Embryonic facial prominence (tissue), 1 donor: Measurements from ENCODE around the gene TMX4.
"Not testable (repeated sequence)": the region's sequence is repeated elsewhere in the genome, so short reads cannot be mapped to it uniquely, and the experiment has no call there.

Experiments used
- DNase-seq: peaks from one replicate; pipeline ENCODE4 v3.0.0-alpha.2; 2016; ENCODE audit errors: extremely low spot score

TMX4 gene, protein sequence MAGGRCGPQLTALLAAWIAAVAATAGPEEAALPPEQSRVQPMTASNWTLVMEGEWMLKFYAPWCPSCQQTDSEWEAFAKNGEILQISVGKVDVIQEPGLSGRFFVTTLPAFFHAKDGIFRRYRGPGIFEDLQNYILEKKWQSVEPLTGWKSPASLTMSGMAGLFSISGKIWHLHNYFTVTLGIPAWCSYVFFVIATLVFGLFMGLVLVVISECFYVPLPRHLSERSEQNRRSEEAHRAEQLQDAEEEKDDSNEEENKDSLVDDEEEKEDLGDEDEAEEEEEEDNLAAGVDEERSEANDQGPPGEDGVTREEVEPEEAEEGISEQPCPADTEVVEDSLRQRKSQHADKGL

DNA sequence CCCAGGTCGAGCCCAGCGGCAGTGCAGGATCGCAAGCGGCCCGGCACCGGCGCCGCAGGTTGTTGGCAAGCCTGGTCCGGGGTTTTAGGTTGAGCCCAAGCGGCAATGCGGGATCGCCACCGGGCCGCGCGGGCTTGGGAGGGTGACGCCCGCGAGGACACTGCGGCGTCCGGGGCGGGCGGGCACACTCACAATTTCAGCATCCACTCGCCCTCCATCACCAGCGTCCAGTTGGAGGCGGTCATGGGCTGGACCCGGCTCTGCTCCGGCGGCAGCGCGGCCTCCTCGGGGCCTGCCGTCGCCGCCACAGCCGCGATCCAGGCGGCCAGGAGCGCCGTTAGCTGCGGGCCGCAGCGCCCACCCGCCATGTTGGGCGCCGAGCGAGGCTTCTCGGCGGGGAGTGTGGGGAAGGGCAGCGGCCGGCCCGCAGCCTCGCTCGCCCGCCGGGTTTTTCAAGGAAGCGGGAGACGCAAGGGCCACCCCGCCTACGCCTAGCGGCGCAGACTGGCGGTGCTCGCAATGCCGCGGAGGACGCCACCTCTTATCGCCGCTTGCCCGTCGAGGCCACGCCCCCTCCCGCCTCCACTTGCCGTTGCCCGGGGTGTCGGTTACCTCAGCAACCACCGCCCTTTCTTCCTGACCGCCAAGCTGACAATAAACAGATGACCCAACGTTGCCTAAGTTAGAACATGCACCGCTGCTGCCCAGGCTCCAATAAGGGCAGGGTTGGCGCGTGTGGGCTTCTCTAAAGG is at the start of gene TMX4:
TMX4 (minus strand) TSS at position 516 of the 752 bp plus-strand sequence; CDS start at position 368, 148 bp downstream.
- peak; percentile 57 for DNase-seq

DNA sequence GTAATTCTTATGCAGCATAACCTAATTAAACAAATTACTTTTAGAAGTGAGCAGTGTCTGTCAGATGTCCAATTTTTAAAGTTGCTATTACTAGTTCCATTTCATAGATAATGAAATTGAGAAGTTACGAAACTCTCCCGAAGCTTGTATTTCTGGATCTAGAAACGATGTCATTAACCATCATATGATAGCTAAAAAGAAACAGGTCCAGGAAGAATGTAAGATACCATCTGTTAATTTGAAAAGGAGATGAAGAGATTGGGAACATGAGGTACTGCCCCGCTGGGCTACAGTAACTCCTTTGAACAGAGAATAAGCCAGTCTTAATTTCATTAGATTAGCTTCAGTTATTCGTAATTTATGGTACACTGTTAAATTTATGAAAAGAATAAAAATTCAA is 47.5 kb upstream of the TMX4 start:
- no peak for DNase-seq

- no peak for DNase-seq
Observed at GRCh38 chr20:8066662-8067061, 47.1 kb upstream of the TMX4 start.

- DNase-seq: no peak
Observed at GRCh38 chr20:8065691-8066090, 46.1 kb upstream of the TMX4 start.

- no peak for DNase-seq
Observed at GRCh38 chr20:8062756-8063155, 43.2 kb upstream of the TMX4 start.

DNA sequence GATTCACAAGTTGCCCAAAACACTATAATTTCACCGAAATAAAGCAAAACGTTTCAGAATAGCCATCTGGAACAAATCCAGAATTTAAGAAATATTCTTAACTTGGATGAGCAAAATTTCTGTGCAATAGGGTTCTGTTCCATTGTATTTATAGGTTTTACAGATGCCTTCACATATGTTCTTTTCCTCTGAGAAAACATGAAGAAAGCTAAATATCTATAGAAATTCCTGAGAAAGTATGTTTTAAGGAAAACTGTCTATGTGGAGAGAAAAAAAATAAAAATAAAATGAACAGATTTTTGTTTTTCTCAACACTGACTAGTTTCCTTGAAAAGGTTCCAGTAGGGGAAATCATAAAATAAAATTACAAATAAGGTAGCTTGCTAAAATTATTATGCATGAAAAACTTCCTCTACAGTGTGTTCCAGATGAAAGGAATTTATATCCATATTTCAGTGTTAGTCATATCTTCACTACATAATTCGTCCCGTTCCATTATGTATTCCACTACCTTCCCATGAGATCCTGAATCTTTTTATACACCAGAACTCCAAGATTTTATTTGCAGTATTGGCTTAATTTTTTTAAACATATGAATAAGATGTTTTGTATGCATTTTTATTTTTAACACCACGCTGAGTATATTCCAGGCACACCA is 42.4 kb upstream of the TMX4 start:
- DNase-seq: no peak

DNA sequence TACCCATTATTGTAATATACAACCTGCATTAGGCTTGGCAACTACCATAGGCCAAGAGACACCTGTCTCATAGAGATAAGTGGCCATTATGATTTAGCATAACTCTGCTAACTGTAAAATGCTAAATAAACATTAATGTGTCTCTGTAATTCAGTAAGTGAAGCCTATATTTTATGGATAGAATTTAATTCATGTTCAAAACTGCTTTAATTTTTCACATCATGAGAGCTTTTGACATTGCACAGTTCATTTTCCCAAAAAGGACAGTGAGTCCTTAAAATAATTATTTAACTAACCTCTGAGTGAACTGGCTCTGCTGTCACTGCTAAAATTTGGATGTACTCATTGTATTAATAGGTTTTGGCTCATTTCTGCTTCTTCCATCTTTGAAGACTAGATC is 41.4 kb upstream of the TMX4 start:
- no peak for DNase-seq

GRCh38 chr20:8057871-8058270 is 38.3 kb upstream of the TMX4 start:
- DNase-seq: no peak

DNA sequence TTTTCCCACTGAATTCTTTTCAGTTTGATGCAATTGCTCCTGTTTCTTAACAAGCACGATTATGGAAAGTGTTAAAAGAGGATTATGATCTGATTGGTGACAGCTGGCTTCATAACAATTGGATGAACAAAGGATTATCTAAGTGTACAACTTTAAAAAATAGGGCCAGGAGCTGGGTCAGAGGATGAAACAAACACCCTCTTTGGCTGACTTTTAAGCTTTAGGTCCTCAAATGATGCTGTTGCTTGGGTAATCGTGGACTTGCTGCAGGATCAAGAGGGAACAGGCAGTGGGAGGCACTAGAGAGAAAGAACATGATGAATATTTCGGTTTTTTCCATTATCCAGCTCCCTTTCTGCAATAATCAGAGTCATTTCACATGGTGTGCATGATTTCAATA is 35.5 kb upstream of the TMX4 start:
- no peak for DNase-seq

DNA sequence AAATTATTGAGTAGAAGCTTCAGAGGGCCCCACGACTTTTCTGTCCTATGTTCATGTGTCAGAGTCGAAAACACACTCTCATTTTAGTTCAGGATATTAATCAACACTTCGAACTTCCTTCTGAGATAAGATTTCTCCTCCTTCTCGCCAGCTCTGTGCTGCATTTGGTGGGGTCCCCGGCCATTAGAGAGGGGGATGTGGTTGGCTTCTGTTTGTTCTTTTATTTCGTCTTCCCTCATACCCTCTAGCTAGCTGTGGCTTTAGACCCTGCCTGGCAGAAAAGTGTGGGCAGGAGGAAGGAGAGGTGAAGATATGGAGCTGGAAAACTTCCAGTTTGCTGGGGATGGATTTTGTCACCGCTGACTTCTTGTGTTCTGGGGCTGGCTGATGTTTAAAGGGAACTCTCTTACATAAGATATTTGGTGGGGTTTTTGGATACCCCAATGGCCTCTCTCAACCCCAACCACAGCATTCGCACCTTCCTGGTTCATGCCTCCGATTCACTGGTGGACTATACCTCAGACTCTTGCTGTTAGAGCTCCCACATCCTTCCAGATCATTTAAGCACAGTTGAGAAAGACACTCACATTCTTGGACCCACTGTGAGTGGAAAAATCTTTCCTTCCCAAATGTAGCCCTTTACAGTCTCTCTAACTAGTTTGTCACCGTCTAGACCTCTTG is 30.7 kb upstream of the TMX4 start:
- no peak for DNase-seq

DNA sequence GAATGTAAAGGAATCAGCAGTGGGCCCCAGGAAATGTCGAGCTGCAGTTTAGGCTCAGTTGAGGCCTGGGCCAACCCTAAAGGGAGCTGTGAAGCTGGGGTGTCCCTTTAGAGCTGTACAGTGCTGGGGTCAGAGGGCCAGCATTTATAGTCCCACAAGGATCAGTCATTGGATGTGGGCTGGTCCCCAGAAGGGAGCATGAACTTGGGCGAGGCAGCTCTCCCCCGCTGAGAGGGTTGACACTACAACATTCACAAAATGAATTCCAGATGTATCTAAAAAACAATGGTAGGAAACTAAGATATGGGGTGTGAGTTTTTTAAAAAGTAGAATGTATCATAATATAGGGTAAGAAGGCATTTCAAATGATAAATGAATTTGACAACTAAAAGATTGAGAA is 29.7 kb upstream of the TMX4 start:
- no peak for DNase-seq

DNA sequence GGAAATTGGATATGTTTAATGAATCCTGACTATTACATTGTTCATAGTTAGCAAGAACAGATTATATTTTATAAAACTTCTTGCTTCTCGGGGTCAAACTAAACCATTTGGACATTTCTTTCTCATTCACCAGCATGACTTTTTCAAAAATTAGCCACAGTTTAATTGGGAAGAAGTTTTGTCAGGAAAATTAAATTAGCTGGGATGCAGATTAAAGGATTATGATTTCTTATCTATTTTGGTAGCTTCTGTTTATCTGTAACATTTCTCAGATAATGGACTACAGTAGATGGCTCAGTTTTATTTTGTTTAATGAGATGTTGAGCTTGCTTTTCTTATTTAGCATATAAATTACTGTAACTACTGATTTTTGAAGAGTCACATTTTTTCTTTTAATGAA is 26.4 kb upstream of the TMX4 start:
- DNase-seq: no peak

- DNase-seq: peak; percentile 58
Observed at GRCh38 chr20:8043687-8044282, 24.2 kb upstream of the TMX4 start.

GRCh38 chr20:8039042-8039441 is 19.5 kb upstream of the TMX4 start:
- no peak for DNase-seq

GRCh38 chr20:8036771-8037170 is 17.2 kb upstream of the TMX4 start:
- no peak for DNase-seq

DNA sequence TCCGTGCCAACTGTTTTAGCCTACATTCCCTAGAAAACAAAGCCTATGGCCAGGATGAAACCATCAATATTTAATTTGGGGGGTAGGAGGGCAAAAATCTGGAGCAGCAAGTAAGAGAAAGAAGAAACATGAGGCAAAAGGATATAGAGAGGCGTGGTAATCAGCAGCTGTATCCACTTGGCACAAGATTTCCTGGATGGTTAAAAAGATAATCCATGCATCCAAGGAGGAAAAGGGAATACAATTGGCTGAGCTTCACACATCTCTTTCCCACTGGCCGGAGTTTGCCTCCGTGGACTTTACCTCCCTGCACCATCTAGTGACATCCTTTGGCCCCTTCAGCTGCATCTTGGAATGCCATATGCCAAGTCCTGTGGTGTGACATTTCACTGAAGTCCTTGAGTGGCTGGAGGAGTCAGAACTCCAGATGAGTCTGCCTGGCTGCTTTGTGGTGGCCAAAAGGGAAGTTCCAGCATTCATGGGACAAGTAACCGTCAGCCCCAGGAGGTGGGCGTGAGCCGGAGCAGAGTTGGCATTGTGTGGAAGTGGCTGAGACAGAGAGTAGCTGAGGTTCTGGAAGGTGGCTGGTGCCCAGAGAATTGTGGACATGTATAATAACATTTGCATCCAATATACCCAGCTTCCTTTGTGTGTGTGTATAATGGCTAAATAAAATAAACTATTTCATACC is 13.7 kb upstream of the TMX4 start:
- DNase-seq: no peak

GRCh38 chr20:8032499-8032898 is 12.9 kb upstream of the TMX4 start:
- no peak for DNase-seq

DNA sequence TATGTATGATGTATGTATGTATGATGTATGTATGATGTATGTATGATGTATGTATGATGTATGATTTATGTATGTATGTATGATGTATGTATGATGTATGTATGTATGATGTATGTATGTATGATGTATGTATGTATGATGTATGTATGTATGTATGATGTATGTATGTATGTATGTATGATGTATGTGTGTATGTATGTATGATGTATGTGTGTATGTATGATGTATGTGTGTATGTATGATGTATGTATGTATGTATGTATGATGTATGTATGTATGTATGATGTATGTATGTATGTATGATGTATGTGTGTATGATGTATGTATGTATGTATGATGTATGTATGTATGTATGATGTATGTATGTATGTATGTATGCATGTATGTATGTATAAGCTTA is 12.0 kb upstream of the TMX4 start:
- not testable (repeated sequence) for DNase-seq

DNA sequence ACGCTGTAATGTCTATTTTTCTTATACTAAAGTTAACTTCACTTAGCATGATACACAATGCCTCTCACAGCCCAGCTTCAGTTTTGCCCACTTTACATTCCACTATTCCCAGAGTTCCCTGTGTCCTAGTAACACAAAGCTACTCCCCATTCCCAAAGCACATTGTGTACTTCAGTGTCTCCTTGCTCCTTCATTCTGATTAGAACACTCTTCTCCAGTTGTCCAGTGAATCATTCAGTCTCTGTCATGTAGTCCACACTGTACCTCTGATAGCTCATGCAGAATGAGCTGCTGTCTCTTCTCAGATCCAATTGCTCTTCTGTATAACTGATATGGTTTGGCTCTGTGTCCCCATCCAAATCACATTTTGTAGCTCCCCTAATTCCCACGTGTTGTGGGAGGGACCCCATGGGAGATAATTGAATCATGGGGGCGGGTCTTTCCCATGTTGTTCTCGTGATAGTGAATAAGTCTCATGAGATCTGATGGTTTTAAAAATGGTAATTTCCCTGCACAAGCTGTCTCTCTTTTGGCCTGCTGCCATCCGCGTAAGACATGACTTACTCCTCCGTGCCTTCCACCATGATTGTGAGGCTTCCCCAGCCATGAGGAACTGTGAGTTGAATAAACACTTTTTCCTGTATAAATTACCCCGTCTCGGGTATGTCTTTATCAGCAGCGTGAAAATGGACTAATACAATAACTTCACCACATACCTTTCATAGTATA is 2.1 kb upstream of the TMX4 start:
- DNase-seq: no peak

GRCh38 chr20:8020314-8021079 is 936 bp upstream of the TMX4 start:
- no peak for DNase-seq
